ENCODE measurements around the gene LDLRAD4.

The LDLRAD4 gene

DNA sequence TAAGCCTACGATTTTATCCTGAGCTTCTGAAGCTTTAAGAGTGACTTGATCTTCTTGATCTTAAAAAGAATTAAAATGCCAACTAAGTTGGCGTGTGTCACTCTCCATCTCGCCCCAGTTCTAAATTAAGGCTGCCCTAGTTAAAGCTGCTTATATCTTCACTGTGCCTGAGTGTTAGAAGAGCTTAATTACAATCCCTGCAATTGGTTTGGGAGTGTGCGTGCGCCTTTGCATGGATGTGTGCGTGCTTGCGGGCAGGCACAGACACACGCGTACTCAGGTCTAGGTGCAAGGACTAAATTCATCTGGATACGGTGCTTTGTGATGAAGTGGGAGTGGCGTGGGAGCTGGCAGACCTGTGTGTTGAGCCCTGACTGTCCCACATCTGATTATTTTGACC is 306.3 kb downstream of the LDLRAD4 start:
- no peak for DNase-seq (ENCODE audit: low read depth in 1 of 2, low spot score in 1 of 2)

- DNase-seq (ENCODE audit: low read depth in 1 of 2, low spot score in 1 of 2): no peak
These were observed 306.9 kb downstream of the LDLRAD4 start for GRCh38 chr18:13525381-13526029.

DNA sequence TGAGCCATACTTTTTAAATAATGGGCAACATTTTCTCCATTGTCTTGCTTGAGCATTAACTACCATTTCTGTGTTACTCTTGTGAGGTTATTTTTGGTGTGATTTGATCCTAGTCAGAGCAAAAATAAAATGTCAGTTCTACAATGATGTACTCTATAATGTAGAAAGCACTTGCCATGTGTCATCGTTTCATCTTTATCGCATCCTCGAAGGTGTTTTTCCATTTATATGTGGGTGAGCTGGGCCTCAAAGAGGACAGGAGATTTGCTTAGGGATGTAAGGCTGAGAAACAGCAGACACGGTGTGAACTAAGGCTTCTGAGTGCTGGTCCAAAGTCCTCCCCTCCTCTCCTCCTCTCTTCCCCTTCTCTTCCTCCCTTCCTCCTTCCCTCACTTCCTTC is 308.0 kb downstream of the LDLRAD4 start:
- DNase-seq (ENCODE audit: low read depth in 1 of 2, low spot score in 1 of 2): no peak

DNA sequence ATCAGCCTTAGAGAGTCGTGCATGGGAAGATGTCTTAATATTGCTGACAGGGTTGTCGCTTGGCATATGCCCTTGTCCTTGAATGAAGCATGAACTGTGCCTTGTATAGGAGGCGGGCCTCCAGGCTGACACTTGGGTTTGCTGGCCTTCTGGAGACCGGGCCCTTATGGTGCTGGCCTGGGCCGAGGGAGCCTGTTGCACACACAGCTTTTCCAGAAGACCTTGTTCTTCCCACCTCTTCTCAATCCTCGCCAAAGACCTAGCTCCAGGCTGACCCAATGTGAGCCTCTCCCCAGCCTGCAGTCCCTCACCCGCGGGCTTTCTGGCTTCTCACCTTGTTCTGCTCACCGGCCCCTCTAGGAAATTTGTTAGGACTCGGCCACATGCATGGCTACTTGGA is 308.7 kb downstream of the LDLRAD4 start:
- DNase-seq (ENCODE audit: low read depth in 1 of 2, low spot score in 1 of 2): no peak

DNA sequence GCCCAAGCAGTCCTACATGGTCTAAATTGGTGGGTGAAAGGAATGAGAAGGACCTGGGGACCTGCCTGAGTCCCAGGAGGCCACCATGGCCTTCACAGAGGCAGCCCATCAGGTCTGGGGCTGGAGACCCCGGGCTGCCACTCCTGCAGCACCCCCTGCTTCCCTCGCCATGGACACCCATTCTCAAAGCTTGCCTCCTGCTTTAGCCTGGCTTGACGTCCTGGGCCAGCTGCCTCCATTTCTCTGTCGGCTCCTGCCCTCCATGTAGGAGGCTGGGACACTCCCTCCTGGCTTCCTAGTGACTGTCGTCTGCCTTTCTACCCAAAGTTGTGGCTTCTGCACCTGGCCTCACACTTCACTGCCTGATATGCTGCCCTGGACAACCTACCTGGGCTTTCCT is 309.2 kb downstream of the LDLRAD4 start:
- DNase-seq (ENCODE audit: low read depth in 1 of 2, low spot score in 1 of 2): no peak

DNA sequence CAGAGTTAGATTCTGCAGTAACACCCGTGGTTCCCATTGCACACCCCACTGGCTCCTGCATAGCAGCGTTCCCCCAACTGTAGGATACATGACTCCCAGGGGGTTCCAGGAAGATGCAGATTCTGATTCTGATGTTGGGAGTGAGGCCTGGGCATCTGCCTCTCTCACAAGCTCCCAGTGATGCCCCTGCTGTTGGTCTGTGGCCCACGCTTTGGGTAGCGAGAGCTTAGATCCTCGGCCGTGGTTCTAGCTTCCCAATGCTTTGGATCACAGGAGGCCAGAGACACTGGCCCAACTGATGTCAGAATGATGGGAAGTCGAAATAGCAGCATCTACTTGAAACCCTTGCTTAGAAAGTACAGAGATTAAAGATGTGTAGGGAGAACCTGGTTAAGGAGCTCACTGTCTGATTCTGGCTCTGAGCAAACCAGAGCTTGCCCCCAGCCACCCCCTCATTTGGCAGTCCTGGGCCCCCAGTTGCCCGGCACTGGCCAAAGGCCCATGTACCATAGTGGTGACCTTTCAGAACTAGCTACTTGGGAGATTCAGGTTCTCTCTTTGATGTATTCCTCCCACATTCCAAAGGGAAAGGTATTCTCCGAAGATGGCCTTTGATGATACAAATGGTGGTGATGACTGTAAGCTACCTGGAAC is 310.3 kb downstream of the LDLRAD4 start:
- no peak for DNase-seq (ENCODE audit: low read depth in 1 of 2, low spot score in 1 of 2)

DNA sequence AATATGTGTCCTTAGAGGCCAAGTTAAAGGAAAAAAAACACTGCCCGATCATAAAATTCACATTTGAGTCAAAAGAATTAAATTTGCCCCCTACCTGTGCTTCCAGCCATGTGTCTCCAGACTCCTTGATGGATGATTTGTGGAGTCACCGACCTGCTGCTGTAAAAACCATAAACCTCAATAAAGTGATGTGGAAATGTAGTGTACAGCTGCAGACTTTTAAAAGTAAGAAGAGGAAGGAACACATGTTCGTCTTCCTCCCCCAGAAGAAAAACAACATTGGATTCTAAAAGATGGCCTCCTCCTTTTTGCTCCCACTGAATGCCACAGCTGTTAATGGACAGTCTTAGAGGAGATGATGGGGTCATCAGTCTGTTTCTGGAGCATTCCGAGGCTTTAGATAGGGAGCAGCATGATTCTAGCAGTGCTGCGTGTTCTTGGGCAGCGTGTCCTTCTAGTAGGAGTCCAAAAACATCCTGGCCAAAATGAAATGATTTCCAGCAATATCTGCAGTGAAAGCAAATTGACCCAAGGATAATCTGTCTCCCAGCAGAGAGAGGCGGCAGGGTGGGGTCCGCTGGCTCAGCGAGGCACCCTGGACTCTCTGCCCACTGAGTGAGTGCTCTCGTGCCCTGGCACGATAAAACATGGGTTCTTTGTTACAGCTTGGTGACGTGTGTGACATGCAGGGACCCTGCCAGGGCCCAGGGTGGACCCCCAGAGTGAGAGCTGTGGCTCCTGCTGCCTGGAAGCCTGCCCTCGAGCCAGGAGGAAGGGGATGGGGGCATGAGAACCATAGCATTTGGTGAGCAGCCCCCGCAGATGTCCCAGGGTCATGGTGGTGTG is 311.7 kb downstream of the LDLRAD4 start:
- no peak for DNase-seq (ENCODE audit: low read depth in 1 of 2, low spot score in 1 of 2)

- DNase-seq (ENCODE audit: low read depth in 1 of 2, low spot score in 1 of 2): no peak
These were observed 312.4 kb downstream of the LDLRAD4 start for GRCh38 chr18:13530879-13531387.

GRCh38 chr18:13531681-13532325 is 313.2 kb downstream of the LDLRAD4 start:
- DNase-seq (ENCODE audit: low read depth in 1 of 2, low spot score in 1 of 2): no peak

GRCh38 chr18:13532406-13533075 is 314.0 kb downstream of the LDLRAD4 start:
- DNase-seq (ENCODE audit: low read depth in 1 of 2, low spot score in 1 of 2): no peak

- DNase-seq (ENCODE audit: low read depth in 1 of 2, low spot score in 1 of 2): no peak
These were observed 316.1 kb downstream of the LDLRAD4 start for GRCh38 chr18:13534631-13535030.

- DNase-seq (ENCODE audit: low read depth in 1 of 2, low spot score in 1 of 2): no peak
These were observed 318.0 kb downstream of the LDLRAD4 start for GRCh38 chr18:13536578-13536977.

- DNase-seq (ENCODE audit: low read depth in 1 of 2, low spot score in 1 of 2): no peak
These were observed 318.6 kb downstream of the LDLRAD4 start for GRCh38 chr18:13537022-13537780.

DNA sequence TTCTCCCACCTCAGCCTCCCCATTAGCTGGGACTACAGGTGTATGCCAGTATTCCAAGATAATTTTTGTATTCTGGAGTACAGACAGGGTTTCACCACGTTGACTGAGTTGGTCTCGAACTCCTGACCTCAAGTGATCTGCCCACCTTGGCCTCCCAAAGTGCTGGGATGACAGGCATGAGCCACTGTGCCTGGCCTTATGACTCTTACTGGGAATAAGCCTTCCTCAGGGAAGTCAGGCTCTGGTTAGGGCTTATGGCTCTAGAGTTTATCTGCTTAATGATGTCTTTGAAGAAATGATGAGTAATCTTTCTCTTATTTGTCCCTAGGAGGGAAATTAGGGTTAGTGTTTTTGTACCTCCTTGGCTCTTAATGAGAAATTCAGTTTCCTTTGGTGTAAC is 320.1 kb downstream of the LDLRAD4 start:
- DNase-seq (ENCODE audit: low read depth in 1 of 2, low spot score in 1 of 2): no peak

DNA sequence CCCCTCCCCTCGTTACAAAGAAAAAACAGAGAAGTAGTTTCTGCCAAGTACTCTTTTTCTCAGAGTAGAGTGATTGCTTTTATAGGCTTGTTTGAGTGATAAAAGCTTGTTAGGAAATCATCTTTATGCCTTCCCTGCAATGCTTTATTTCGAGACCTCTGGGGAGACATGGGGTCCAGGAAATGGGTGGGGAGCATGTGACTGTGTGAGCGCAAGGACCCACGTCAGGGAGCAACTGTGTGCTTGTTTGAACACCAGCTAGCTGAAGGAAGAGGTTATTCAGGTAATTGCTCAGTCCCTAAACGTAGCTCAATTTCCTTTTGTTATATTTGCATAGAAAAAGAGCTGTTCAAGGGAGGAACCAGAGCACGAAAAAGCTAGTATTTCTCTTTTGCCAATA is 320.5 kb downstream of the LDLRAD4 start:
- no peak for DNase-seq (ENCODE audit: low read depth in 1 of 2, low spot score in 1 of 2)

DNA sequence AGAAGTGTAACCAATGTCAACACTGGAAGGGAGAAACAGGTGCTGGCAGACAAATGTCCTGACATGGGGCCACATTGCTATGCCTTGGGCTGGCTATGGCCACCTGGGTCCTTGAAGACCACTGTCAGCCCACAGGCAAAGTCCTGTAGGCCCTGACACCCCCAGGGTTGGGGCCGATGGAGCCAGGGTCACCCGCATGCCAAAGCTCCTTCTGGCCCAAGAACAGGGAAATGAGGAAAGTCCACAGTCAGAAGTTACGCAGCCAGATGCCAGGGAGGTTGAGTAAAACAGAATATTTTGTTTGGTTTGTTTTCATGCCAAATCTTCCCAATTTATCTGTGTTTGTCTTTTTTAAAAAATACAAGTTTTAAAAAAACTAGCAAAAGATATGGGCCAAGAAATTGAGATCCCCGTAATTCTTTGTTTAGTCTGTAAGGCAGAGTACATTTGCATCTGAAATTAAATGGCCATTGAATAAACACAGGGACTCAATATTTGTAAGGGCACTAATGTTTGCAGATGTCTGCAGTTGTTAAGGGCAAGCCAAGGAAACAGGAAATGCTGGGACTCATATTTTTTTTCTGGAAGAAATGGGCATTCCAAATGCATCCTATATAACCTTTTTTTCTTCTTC is 321.4 kb downstream of the LDLRAD4 start:
- no peak for DNase-seq (ENCODE audit: low read depth in 1 of 2, low spot score in 1 of 2)

DNA sequence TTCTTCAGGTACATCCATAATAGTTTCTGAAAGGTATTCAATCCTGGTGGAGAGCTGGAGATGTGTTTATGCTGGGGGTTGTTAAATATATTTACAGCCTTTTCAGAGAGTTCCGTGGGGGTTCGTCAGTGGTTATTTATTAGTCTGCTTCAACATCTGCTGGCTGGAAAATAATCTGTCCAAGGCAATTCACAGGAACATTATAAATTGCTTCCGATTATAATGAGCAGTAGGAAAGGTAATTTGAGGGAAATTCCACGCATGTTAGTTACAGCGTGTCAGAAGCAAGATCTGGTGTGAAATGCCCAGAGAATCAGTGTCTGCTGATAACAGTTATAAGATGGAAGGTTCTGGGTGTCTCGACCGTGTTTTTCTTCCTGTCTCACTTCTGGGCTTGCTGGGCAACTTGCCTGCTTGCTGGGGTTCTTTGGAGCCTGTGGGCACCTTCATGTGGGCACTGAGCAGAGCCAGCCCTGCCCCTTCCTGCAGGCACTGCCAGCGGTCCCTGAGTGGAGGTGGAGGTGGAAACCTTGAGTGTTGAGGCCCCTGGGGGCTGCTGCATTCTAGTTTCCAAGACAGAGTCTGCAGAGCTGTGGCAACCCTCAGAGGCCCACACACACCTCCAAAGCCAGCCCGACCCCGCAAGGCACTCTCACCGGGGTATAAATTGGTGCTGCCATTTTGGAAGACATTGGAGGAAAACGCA is 322.1 kb downstream of the LDLRAD4 start:
- no peak for DNase-seq (ENCODE audit: low read depth in 1 of 2, low spot score in 1 of 2)

GRCh38 chr18:13541621-13542519 is 323.3 kb downstream of the LDLRAD4 start:
- no peak for DNase-seq (ENCODE audit: low read depth in 1 of 2, low spot score in 1 of 2)
